HCT116 (cell line): Measurements from ENCODE around the gene ADAM15. TPM values are rescaled to one million over a fixed set of nuclear protein-coding genes. Genes with fewer than 3 reads are reported as not detected.

Source experiments
- ATAC-seq: fragments of 200-7000 bp; cut with Tn5 transposase; 2 replicates; pipeline ENCODE4 v1.9.1; 2020; ENCODE audit warnings: mild to moderate bottlenecking, moderate library complexity
- BruUV-seq: library from RNA; stranded (reverse); fragments of 400-500 nt; replicated peaks from 2 replicates; lab custom pipeline; 2021; lab: Mats Ljungman, UMichigan
- CTCF ChIA-PET: fragments of 300-600 bp; sonication (Branson Sonifier 250); formaldehyde crosslinking; loops from one replicate; lab custom pipeline; 2021; ENCODE audit warnings: antibody characterized with exemption; lab: Charles Lee
- POLR2A ChIA-PET: fragments of 300-600, 350-600 bp; sonication (Branson Sonifier 250); formaldehyde crosslinking; loops from one replicate; lab custom pipeline; 2021; ENCODE audit warnings: antibody characterized with exemption; lab: Charles Lee
- RAD21 ChIA-PET, 2 experiments: fragments of 300-600 bp; sonication (Branson Sonifier 250); formaldehyde crosslinking; loops; one replicate each; lab custom pipeline; 2023; ENCODE audit warnings: low total read pairs in 2 of 2; ENCODE audit not compliant: uncharacterized antibody in 2 of 2, unreplicated experiment in 2 of 2, low non-redundant PET in 1 of 2; lab: Charles Lee
- DNase-seq: peaks from one replicate; pipeline ENCODE4 v3.0.0-alpha.2; 2010; ENCODE audit warnings: low read depth, low spot score
- H2AFZ ChIP-seq: fragments of 200-600 bp; shearing (Covaris generic), sonication (generic); 2 replicates; pipeline ENCODE4 v1.6.1; 2017; ENCODE audit warnings: low read depth, mixed run types, mixed read lengths, antibody characterized with exemption, low read length; ENCODE audit not compliant: poor library complexity, severe bottlenecking
- H3K27ac ChIP-seq: 2 replicates; pipeline ENCODE4 v1.5.1; 2012; ENCODE audit warnings: low read depth, low read length
- H3K27me3 ChIP-seq: fragments of 200-600 bp; sonication (generic); 2 replicates; pipeline ENCODE4 v1.6.1; 2016; ENCODE audit warnings: mixed run types, low read length, mixed read lengths; ENCODE audit not compliant: insufficient read depth
- H3K36me3 ChIP-seq, 2 experiments: fragments of 200-500 bp in 1 of 2; fragments of 200-600 bp in 1 of 2; sonication (Bioruptor generic) in 1 of 2; sonication (generic) in 1 of 2; 2 replicates each; pipeline versions ENCODE4 v1.5.1 to v1.6.1; 2014 to 2016; ENCODE audit warnings: low read length in 2 of 2, inconsistent platforms in 1 of 2, mixed read lengths in 1 of 2, mixed run types in 1 of 2; ENCODE audit not compliant: insufficient read depth in 2 of 2, control insufficient read depth in 1 of 2
- H3K4me1 ChIP-seq, 2 experiments: fragments of 200-600 bp in 1 of 2; sonication (generic) in 1 of 2; 2 replicates each; pipeline versions ENCODE4 v1.5.1 to v1.6.1; 2012 to 2017; ENCODE audit warnings: low read length in 2 of 2, inconsistent platforms in 1 of 2, mild to moderate bottlenecking in 1 of 2, mixed read lengths in 1 of 2, mixed run types in 1 of 2, moderate library complexity in 1 of 2; ENCODE audit not compliant: insufficient read depth in 2 of 2, control insufficient read depth in 1 of 2
- H3K4me2 ChIP-seq: fragments of 200-600 bp; sonication (generic); 2 replicates; pipeline ENCODE4 v1.6.1; 2017; ENCODE audit warnings: mixed run types, low read length, mixed read lengths
- H3K4me3 ChIP-seq, 2 experiments: fragments of 200-600 bp in 1 of 2; sonication (generic) in 1 of 2; replicated peaks in 1 of 2; 2 replicates each; pipeline ENCODE4 v1.5.1; 2011 to 2016; ENCODE audit warnings: low read length in 2 of 2, control low read depth in 1 of 2, low read depth in 1 of 2, mild to moderate bottlenecking in 1 of 2, mixed read lengths in 1 of 2, mixed run types in 1 of 2
- H3K79me2 ChIP-seq: fragments of 200-600 bp; sonication (generic); 2 replicates; pipeline ENCODE4 v1.6.1; 2017; ENCODE audit warnings: mild to moderate bottlenecking, mixed run types, low read length, moderate library complexity, mixed read lengths; ENCODE audit not compliant: insufficient read depth
- H3K9ac ChIP-seq: fragments of 200-600 bp; sonication (generic); 2 replicates; pipeline ENCODE4 v1.6.1; 2016; ENCODE audit warnings: low read length, mixed read lengths
- H3K9me2 ChIP-seq: fragments of 200-600 bp; sonication (generic), shearing (Covaris generic); 2 replicates; pipeline ENCODE4 v1.6.1; 2017; ENCODE audit warnings: mixed run types, mild to moderate bottlenecking, moderate library complexity; ENCODE audit not compliant: insufficient read depth
- H3K9me3 ChIP-seq, 2 experiments: fragments of 200-500 bp in 1 of 2; fragments of 200-600 bp in 1 of 2; sonication (Bioruptor generic) in 1 of 2; sonication (generic) in 1 of 2; 2 replicates each; pipeline ENCODE4 v1.6.1; 2014 to 2017; ENCODE audit warnings: low read length in 2 of 2, mixed read lengths in 2 of 2, inconsistent platforms in 1 of 2, low read depth in 1 of 2, mild to moderate bottlenecking in 1 of 2, mixed run types in 1 of 2, moderate library complexity in 1 of 2; ENCODE audit not compliant: control insufficient read depth in 1 of 2, insufficient read depth in 1 of 2
- H4K20me1 ChIP-seq: fragments of 200-600 bp; sonication (generic), shearing (Covaris generic); 2 replicates; pipeline ENCODE4 v1.6.1; 2017; ENCODE audit warnings: mixed run types, mild to moderate bottlenecking, moderate library complexity; ENCODE audit not compliant: insufficient read depth
- ATF3 ChIP-seq: IDR thresholded peaks from 2 replicates; pipeline ENCODE4 v1.6.1; 2012
- ELF1 ChIP-seq: IDR thresholded peaks from 2 replicates; pipeline ENCODE4 v1.6.1; 2012; ENCODE audit warnings: low read depth, borderline replicate concordance
- EZH2phosphoT487 ChIP-seq: fragments of 200-600 bp; IDR thresholded peaks from 2 replicates; pipeline ENCODE4 v1.6.1; 2018; ENCODE audit warnings: antibody characterized with exemption, borderline replicate concordance
- FOSL1 ChIP-seq: IDR thresholded peaks from 2 replicates; pipeline ENCODE4 v1.6.1; 2012; ENCODE audit warnings: low read depth
- JUND ChIP-seq: IDR thresholded peaks from 2 replicates; pipeline ENCODE4 v1.6.1; 2012
- MAX ChIP-seq: IDR thresholded peaks from 2 replicates; pipeline ENCODE4 v1.6.1; 2012
- POLR2A ChIP-seq: IDR thresholded peaks from 2 replicates; pipeline ENCODE4 v1.7.0; 2011; ENCODE audit warnings: borderline replicate concordance; ENCODE audit not compliant: insufficient read depth, insufficient read length; ENCODE audit errors: extremely low read depth
- POLR2AphosphoS5 ChIP-seq: IDR thresholded peaks from 2 replicates; pipeline ENCODE4 v1.6.1; 2011; ENCODE audit warnings: mild to moderate bottlenecking, low read depth, low read length, moderate library complexity
- RAD21 ChIP-seq: IDR thresholded peaks from 2 replicates; pipeline ENCODE4 v1.6.1; 2012; ENCODE audit warnings: low read depth, mild to moderate bottlenecking
- SP1 ChIP-seq: IDR thresholded peaks from 2 replicates; pipeline ENCODE4 v1.6.1; 2012; ENCODE audit warnings: low read depth
- SRF ChIP-seq: IDR thresholded peaks from 2 replicates; pipeline ENCODE4 v1.6.1; 2012; ENCODE audit warnings: low read depth
- TCF7L2 ChIP-seq: IDR thresholded peaks from 2 replicates; pipeline ENCODE4 v1.7.0; 2011; ENCODE audit warnings: borderline replicate concordance, inconsistent platforms; ENCODE audit not compliant: insufficient read depth, insufficient read length; ENCODE audit errors: extremely low read depth
- ZFX ChIP-seq: fragments of 450-650 bp; IDR thresholded peaks from 2 replicates; pipeline ENCODE4 v1.6.1; 2017
- ZNF274 ChIP-seq: fragments of 200-500 bp; sonication (Bioruptor generic); IDR thresholded peaks from 2 replicates; pipeline ENCODE4 v1.6.1; 2014; ENCODE audit warnings: mild to moderate bottlenecking, low read depth, low read length, inconsistent platforms
- intact Hi-C: fragments of 100-400 bp; cut with micrococcal nuclease; formaldehyde crosslinking; loops from 2 replicates; pipeline ENCODE4 v1.10.0; 2022
- total RNA-seq: library from RNA; stranded (reverse); gene quantifications from one replicate; pipeline ENCODE4 v1.2.1, GENCODE V29; 2021; ENCODE audit not compliant: unreplicated experiment

The ADAM15 gene
- total RNA-seq, 1 experiment from 2014 or later = 149 TPM

- Histone ChIP-seq H3K27me3 (no peaks in the 10 kb centered on the region), H3K4me2 (peak overlapping the region; percentile 57), H3K4me3 (0 out of 4 replicates have a peak overlapping the region, but pooled peaks of 1 of the 2 experiments have one; percentile 4), H3K36me3 (no peaks in the 10 kb centered on the region), H3K27ac (no peak overlapping the region), H3K9me2 (no peaks in the 10 kb centered on the region), H3K79me2 (no peaks in the 10 kb centered on the region), H3K9ac (no peak overlapping the region), H3K9me3 (no peaks in the 10 kb centered on the region), H3K4me1 (peaks cover 37 to 73% of the 10 kb centered on the region in 2 experiments), H2AFZ (no peak overlapping the region), H4K20me1 (no peaks in the 10 kb centered on the region)
- intact Hi-C loops = no loop called here
- ChIA-PET CTCF (interaction anchor here (1.1 to 3.0 kb wide), 3 partner anchors 23 to 29 kb away, joined by 3 to 14 read pairs (median 7); partner anchors contain the start of gene ADAM15), POLR2A (no interaction called here), RAD21 (no interaction called here)
- ATAC-seq (no peak), DNase-seq (no peak)
- BruUV-seq = no TSS peak
- TF ChIP-seq SRF (no peak), ELF1 (no peak), MAX (no peak), POLR2A (no peak), TCF7L2 (no peak)
Measured at GRCh38 chr1:155022136-155022926, 28.8 kb upstream of the ADAM15 start.

GRCh38 chr1:155022927-155023236 lies 28.2 kb upstream of the ADAM15 start:
- Histone ChIP-seq H2AFZ (no peak overlapping the region), H3K9ac (no peak overlapping the region), H3K9me2 (no peaks in the 10 kb centered on the region), H4K20me1 (no peaks in the 10 kb centered on the region), H3K36me3 (no peaks in the 10 kb centered on the region), H3K27ac (no peak overlapping the region), H3K79me2 (no peaks in the 10 kb centered on the region), H3K4me1 (peaks cover 34 to 67% of the 10 kb centered on the region in 2 experiments), H3K4me3 (no peak overlapping the region), H3K27me3 (no peaks in the 10 kb centered on the region), H3K9me3 (no peaks in the 10 kb centered on the region), H3K4me2 (no peak overlapping the region)
- ChIA-PET POLR2A (no interaction called here), RAD21 (no interaction called here), CTCF (interaction anchor here (1.1 to 1.7 kb wide), 2 partner anchors 22 to 28 kb away, joined by 3 to 7 read pairs; partner anchors contain the start of gene ADAM15)
- no peak for ATAC-seq
- intact Hi-C loops = no loop called here
- DNase-seq = no peak
- TF ChIP-seq ZFX (no peak), SP1 (no peak), ATF3 (no peak), TCF7L2 (no peak), POLR2A (no peak), MAX (no peak), POLR2AphosphoS5 (no peak), JUND (no peak), RAD21 (no peak), EZH2phosphoT487 (no peak), ZNF274 (no peak), FOSL1 (no peak)
- no TSS peak for BruUV-seq
